Right hindlimb (tissue), 1 donor: ENCODE results near the gene MPRIP.
"Not testable (repeated sequence)": the region's sequence is repeated elsewhere in the genome, so short reads cannot be mapped to it uniquely, and the experiment has no call there.

Experiments used
- DNase-seq: peaks from one replicate; pipeline ENCODE4 v3.0.0-alpha.2; 2018

The MPRIP gene, protein sequence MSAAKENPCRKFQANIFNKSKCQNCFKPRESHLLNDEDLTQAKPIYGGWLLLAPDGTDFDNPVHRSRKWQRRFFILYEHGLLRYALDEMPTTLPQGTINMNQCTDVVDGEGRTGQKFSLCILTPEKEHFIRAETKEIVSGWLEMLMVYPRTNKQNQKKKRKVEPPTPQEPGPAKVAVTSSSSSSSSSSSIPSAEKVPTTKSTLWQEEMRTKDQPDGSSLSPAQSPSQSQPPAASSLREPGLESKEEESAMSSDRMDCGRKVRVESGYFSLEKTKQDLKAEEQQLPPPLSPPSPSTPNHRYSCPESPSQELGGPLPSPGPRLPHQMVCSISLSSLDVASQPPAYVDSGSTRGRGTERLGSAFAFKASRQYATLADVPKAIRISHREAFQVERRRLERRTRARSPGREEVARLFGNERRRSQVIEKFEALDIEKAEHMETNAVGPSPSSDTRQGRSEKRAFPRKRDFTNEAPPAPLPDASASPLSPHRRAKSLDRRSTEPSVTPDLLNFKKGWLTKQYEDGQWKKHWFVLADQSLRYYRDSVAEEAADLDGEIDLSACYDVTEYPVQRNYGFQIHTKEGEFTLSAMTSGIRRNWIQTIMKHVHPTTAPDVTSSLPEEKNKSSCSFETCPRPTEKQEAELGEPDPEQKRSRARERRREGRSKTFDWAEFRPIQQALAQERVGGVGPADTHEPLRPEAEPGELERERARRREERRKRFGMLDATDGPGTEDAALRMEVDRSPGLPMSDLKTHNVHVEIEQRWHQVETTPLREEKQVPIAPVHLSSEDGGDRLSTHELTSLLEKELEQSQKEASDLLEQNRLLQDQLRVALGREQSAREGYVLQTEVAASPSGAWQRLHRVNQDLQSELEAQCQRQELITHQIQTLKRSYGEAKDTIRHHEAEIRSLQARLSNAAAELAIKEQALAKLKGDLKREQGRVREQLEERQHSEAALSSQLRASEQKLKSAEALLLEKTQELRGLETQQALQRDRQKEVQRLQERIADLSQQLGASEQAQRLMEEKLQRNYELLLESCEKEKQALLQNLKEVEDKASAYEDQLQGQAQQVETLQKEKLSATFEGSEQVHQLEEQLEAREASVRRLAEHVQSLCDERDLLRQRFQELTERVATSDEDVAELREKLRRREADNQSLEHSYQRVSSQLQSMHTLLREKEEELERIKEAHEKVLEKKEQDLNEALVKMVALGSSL (N-terminal part only)

DNA sequence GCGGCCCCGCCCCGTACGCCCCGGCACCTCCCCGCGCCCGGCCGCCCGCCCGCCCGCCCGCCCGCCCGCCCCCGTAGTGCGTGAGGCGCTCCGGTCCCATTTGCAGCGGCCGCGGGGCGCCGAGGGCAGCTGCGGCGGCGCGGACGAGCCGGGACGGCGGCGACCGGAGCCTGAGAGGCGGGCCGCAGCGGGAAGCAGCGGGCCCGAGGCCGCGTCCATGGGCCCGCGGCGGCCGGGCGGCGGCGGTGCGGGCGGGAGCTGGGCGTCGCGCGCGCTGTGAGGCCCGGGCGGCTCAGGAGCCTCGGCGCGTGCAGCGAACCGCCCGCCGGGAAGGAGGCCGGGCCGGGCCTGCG is at the start of gene MPRIP:
TSS of gene MPRIP (plus strand) at position 74 of the 353 bp plus-strand sequence. CDS start 392 bp downstream, outside the sequence.
- DNase-seq: no peak

DNA sequence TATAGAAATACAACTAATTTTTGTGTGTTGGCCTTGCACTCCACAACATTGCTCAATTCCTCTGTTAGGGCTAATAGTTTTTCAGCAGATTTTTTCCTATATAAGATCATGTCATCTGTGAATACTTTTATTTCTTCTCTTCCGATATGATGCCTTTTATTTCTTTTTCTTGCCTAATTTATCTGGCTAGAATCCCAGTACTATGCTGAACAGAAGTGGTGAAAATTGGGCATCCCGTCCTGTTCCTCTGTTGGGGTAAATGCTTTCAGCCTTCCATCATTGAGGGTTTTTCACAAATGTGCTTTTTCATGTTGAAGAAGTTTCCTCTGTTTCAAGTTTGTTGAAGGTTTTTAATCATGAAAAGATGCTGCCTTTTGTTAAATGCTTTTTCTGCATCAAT is 47.6 kb upstream of the MPRIP start:
- no peak for DNase-seq

DNA sequence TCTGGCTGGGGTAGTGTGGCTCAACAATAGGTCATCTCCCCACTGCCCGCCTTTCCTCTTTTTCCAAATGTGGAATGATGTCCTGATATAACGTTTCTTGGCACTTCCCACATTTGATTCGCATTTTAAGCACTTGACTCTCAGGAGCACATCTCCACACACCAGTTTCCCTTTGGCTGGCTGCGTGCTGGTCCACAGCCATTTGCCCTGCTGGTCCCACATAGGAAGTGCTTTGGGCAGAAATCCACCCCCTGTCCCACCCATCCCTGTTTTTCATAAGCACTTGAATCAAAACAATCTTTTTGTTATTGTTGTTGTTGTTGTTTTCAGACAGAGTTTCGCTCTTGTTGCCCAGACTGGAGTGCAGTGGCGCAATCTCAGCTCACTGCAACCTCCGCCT is 46.3 kb upstream of the MPRIP start:
- no peak for DNase-seq

DNA sequence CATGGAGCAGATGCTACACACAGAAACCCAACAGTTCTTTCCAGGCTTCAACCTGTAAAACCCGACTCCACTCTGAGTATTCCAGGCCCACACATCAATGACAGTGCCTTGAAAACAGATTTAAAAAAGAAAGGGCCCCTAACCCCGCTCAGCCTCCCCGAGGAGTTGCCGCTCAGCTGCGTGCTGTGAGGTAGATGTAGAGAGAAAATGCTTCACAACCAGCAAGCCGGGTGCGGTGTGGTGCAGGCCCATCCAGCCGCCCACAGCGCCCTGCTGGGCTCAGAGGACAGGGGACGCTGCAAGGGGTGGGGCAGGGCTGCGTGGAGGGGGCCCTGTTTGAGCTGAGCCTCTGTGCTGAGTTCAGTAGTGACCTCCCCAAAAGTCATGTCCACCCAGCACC is 45.5 kb upstream of the MPRIP start:
- not testable (repeated sequence) for DNase-seq

DNA sequence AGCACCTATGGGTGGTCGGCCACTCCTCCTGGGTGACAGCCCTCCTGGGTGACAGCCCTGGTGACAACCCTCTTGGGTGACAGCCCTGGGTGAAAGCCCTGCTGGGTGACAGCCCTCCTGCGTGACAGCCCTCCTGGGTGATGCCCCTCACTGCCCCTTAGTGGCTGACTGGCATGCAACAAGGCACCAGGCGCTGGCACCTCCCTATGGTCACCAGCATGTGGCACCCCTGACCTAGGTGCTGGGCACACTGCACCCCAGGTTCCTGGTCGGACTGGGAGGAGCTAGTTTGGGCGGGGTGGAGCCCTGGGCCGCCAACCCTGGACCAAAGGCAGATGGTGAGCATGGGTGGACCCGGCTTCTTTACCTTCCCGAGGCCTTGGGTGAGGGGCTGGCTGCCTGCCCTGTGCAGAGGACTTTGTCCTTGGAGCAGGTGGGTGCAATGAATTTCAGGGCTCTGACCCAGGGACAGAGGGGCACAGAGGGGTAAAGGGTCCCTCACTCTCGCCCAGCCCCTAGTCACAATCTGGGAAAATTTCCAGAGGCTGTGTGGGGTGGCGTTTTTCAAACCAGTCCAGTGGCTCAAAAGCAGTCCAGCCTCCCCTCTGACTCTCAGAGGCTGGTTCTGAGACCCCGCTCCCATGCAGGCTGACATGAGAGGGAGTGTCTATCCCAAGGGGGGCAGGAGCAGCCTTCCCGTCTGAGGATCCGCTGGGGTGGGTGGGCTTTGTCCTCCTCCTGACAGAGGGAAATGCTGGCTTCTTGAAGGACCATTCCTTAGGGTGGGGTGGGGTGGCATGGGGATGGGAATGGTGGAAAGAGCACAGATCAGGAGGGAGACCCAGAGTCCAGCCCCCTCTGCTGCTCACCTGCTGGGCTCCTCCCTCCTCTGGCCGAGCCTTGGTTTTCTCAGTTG is 44.5 kb upstream of the MPRIP start:
- DNase-seq: no peak

DNA sequence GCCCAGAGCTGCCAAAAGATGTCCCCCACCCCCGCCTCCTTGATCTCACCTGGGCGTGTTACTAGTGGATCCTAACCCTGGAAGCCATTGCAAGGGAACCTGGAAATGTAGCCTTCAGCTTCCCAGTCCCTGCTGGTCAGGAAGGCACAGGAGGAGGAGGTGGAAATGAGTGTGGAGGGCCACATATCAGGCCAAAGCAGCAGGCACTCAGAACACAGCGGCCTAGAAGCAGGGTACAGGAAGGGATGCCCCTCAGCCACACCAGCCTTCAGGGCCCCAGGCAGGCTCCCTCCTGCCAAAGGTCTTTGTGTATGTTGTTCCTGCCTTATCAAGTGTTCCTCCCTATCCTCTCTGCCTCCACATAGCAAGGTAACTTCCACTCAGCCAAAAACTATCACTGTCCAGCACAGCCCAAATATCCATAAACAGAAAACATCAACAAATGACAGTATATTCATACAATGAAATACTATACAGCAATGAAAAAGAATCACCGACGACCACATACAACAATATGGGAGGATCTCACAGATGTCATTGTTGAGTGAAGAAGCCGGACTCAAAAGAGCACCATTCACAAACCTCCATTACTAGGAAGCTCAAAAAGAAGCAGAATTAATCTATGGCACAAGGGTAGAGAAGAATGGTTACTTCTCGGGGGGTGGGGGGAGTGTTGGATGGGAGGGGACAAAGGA is 42.2 kb upstream of the MPRIP start:
- DNase-seq: no peak

DNA sequence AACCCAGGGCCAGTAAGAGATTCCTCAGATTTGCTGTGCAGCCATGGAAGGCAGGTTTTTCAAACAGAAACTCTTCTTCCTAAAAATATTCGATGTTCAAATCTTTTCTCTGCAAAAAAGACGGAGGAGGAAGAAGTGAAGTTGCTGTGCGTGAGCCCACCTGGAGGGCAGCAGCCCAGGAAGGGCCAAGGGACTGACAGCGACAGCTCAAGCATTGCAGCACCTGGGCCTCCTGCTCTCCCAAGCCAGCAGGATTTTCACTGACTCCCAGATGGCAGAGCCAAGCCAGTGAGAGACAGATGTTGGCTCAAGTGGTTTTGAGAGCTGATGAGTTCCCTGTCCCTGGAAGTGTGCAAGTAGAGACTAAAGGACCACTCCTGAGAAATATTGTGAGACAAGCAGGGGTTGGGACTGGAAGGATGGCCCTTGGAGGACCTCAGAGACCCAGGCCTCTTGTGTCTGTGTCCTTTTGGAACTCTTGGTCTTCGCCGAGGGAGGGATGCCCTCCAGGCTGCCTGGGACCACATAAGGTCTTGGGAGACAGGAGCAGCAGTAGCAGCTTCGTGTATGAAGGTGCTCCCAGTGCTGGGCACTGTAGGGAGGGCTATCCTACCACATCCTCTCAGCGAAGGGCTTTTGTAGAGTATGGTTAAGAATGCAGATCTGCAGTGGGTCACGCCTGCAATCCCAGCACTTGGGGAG is 41.0 kb upstream of the MPRIP start:
- no peak for DNase-seq

DNA sequence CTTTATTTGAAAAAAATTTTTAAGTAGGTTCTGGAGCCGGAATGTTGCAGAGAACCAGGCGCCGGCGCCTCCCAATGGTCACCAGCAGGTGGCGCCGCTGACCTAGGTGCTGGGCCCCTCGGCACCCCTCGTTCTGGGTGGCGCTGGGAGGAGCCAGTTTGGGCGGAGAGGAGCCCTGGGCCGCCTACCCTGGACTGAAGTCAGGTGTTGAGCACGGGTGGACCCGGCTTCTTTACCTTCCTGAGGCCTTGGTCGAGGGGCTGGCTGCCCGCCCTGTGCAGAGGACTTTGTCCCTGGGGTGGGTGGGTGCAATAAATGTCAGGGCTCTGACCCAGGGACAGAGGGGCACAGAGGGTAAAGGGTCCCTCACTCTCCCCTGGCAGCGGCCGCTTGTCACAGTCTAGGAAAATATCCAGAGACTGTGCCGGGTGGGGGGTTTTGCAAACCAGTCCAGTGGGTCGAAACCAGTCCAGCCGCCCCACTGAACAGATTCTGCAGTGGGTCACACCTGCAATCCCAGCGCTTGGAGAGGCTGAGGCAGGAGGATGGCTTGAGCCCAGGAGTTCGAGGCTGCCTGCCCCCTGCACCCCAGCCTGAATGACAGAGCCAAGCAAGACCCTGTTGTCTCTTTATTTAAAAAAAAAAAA is 40.3 kb upstream of the MPRIP start:
- DNase-seq: peak; percentile 79

DNA sequence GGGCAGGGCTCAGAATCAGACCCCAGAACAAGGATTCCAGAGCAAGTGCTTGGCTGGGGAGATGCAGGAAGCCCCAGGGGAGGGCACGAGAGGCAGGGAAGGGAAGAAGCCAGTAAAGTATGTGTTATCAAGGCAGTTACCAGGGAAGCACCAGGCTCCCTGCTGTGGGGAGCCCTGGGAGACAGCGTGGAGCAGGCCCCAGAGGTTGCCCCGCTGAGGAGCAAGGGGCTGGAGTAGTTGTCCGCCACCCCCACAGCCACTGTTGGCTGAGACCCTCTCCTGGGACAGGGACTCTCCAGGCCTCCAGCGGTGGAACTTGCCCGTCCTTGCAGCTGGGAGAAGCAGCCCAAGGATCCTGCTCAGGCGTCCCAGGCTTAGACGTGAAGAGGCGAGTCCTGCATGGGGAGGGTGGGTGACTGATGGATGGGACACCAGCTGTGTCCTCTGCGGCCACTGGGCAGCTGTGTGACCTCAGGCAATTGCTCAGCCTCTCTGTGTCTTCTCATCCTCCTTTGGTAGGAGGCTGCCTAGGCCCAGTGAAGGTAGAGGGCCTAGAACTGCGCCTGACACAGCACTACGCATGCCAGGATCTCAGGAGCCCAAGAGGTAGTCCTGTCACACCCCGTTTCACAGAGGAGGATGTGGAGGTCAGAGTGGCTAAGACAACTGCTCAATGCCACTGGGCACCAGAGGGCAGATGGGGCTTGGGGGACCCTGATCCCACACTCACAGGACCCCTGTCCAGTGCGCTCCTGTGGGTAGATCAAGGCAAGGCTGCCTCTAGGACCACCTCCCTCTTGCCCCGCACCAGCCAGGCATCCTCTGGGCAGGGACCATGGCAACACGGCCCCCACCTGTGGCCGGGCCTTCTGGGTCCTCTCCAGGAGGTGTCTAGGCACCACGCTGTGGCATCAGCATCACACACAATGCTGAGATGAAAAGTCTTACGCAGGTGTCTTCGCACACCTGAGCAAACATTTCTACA is 39.2 kb upstream of the MPRIP start:
- not testable (repeated sequence) for DNase-seq

DNA sequence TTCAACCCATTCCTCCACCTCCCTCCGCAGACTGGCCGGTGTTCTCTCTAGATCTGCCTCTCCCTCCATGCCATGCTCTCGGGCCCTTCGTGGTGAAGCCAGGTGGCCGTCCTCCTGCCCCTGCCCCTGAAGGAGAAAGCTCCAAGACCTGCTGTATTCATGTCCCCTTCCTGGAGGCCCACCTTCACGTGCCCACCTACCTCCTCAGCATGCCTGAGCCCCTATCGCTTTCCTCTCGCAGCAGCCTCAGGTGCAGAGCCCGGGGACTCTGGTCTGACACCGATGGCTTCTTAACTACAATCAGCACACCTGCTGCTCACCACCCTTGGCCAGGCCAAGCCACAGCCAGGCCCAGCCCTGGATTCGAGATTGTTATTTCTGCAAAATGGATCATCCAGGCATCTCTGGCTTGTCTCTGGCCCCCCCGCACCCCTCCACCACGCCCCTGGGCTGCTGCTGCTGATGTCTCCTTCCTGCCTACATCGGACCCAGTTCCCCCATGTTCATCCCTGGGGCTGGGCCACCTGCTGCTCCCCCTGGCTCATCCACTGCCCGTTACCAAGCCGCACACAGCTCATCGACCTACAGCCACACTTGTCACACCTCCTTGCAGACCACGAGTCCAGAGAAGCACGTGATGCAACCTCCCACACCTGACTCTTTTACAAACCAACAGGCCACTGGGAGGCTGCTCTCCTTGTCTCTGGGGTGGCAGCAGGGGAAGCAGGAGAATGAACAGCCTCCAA is 37.8 kb upstream of the MPRIP start:
- DNase-seq: no peak

DNA sequence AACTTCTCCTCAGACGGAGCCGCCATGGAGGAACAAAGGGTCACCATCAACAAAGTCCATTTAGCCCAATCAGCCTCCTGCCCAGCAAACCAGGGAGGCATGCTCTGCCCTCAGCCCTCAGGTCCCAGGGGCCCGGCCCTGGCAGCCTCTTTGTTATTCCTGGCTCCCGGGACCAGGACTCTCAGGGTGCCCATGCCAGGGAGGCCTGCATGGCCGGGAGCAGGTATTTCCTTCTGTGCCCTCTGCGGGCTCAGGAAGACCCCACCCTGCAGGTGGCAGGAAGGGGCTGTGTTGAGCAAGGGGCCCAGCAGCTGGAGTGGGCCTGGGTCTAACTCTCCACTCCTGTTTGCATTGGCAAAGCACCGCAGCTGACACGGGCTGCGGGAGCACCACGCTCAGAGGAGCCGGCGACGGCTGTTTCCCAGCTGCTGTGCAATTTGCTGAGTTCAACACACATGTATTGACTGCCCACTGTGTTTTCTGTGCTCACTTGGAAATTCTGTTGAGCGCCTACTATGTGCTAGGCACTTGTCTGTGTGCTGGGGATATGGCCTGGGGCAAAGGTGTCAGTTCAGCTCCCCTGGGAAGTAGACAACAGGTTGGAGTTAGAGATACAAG is 37.2 kb upstream of the MPRIP start:
- DNase-seq: not testable (repeated sequence)

DNA sequence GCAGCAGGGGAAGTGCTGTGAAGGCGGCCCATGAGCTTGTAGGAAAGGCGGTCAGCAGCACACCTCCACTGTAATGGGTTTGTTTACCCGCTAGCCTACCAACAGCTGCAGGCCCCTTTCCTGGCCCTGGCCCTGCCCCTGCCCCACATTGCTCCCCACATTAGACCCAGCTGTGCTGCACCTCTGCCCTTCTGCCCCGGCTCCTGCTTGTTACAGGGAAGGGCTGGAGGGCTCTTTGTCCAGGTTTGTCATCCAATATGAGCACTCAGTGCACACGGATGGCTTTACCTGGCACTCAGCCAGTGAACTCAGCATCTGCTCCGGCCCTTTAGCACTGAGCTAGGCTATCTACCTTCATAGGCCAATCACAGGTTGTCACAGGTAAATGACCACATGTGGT is 34.4 kb upstream of the MPRIP start:
- DNase-seq: not testable (repeated sequence)

DNA sequence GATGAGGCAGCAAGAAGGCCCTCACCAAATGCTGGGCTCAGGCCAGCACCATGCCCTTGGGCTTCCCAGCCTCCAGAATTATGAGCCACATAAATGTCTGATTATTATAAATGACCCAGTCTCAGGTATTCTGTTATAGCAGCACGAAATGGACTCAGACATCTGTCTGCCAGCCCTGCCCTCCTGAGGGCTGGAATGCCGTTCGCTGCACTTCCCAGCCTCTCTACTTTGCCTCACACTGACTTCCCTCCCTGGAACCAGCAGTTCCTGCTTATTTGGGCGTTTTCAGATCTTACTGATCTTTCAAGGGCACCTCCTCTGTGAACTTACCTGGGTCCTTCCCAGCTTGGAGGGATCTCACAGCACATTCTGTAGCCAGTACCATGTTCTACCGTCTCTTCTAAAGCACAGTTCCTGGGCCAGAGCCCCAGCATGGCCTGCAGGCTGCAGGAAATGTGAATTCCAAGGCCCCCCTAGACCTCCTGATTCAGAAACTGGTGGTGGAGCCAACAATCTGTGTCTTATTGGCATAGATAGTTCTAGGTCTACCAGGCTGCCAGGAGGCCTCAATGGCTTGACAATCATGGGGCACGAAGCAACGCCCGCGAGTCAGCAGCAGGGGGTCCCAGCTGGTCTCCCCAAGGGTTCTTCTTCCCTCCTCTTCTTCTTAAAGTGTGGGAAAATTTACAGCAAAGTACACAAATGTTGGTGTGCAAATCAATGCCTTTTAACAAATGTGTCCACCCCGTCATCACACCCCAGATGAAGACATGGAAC is 33.4 kb upstream of the MPRIP start:
- not testable (repeated sequence) for DNase-seq

DNA sequence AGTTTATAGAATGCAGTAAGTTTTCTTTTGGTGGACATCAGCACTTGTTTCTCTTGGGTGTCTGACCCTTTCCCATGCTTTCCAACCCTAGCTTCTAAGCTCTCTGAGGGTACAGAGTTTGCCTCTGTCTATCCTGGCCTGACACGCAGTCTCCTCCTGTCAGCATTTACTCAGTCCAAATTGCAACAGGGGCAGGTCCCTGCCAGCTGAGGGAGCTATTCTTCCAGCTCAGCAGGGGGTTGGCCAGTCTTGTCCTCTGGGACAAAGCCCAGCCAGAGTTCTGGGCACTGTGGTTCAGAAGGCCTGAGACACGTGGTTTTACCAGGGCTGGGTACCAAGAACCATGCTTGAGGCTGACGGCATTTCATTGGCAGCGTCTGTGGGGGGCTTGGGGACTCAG is 32.3 kb upstream of the MPRIP start:
- DNase-seq: not testable (repeated sequence)

DNA sequence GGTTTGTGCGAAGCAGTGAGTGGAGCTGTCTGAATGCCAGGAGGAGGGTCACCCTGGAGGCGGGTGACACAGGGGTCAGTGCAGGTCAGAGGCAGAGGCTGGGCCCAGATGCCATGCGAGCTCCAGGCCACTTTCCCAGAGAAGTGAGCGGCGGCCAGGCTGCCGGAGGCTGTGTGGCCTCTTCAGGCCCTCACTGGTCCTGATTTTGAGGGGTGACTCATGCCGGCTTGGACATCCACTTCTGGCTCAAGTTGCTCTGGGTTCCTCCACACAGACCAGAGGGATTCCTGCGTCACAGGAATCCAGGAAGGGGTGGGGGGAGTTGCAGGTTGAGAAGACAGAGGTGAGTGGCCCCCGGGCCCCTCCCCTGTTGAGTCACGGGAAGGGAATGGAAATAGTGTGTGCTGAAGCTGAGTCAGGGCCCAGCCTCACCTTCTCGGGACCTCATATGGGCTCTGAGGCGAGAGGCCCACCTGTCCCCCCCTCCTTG is 31.7 kb upstream of the MPRIP start:
- DNase-seq: not testable (repeated sequence)

DNA sequence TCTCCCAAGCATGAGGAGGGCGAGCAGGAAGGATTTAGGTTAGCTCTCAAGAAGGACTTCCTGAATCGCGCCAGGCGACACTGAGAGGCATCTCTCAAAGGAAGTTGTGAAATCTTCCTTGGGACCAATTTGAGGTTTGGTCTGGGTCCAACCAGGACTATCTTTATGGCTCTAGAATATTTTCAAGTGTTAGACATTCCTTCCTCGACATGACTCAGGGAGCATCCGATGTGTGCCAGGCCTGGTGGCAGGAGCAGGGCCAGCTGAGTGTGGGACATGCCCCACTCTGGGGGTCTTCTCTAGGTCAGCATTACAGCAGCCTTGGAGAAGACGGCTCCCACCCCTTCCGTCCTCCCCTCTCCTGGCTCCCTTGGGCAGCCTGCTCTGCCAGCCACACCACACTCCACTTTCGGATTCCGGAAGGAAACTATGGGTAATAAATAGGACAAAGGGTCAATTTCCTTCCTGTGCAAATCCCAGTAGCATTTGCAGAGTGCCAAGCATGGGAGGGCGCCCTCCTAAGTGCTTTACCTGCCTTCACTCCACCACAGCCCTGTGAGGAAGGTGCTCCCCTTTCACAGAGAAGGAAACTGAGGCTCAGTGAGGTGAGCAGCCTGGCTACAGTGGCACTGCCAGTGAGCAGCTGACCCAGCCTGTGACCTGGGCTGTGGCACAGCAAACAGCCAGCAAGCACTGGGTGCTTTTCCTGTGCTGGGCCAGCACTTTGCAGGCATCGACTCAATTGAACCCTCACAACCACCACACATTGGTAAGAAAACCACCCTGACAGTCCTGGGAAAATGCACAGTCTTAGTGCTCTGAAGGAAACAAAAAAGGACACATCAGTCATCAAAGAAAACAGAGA is 31.0 kb upstream of the MPRIP start:
- DNase-seq: not testable (repeated sequence)
